ENCODE measurements around the gene TBC1D14. TPM values are rescaled to one million over a fixed set of nuclear protein-coding genes. Genes with fewer than 3 reads are reported as not detected.

Gene TBC1D14
- total and polyA plus RNA-seq, 2 of the 8 experiments (the other 6 are each of a cell fraction or from before 2014, with no cell fraction given) = 45.6 to 48.2 TPM

- WGBS, 2 experiments (ENCODE audit: extremely low coverage in 1 of 2, insufficient coverage in 1 of 2, insufficient read length in 1 of 2, insufficient replicate concordance in 2 of 2, low coverage in 1 of 2, low lambda C conversion rate in 2 of 2, missing lambda C conversion rate in 1 of 2) = 93% methylated on average over 5 of the region's 5 CpGs; no CpG with 5 or more reads in 1 of the 2 experiments
- Histone ChIP-seq H2BK20ac (ENCODE audit: low read length) (no peak overlapping the region), H4K20me1 (replicated peaks in 1 of 2; ENCODE audit: control insufficient read depth in 1 of 2, insufficient read depth in 2 of 2, low read length in 2 of 2) (no peaks in the 10 kb centered on the region), H2BK5ac (ENCODE audit: low read depth, low read length) (no peak overlapping the region), H2BK15ac (ENCODE audit: low read length) (no peak overlapping the region), H3K4ac (replicated peaks; ENCODE audit: insufficient read length, low read depth, low read length) (no peak overlapping the region), H3K4me1 (replicated peaks in 1 of 4; ENCODE audit: control insufficient read depth in 3 of 4, insufficient read depth in 4 of 4, low read length in 3 of 4) (no peaks in the 10 kb centered on the region; a peak in 1 of 7 replicates), H3K9ac (replicated peaks in 1 of 4; ENCODE audit: extremely low read depth in 1 of 4, low read depth in 3 of 4, low read length in 3 of 4) (no peak overlapping the region), H3K36me3 (ENCODE audit: control insufficient read depth in 2 of 4, insufficient read depth in 4 of 4, low read length in 3 of 4) (no peaks in the 10 kb centered on the region), H2AK5ac (ENCODE audit: low read depth, low read length) (no peak overlapping the region), H3K18ac (ENCODE audit: extremely low read depth, low read length) (no peak overlapping the region), H2AFZ (ENCODE audit: low read length) (no peak overlapping the region), H3K56ac (replicated peaks; ENCODE audit: insufficient read length, low read depth, low read length) (no peak overlapping the region), H3K79me1 (ENCODE audit: low read depth, low read length) (no peaks in the 10 kb centered on the region), H3K14ac (ENCODE audit: insufficient read length) (no peak overlapping the region), H3K4me3 (ENCODE audit: extremely low read depth in 1 of 4, insufficient read depth in 2 of 4, low read depth in 3 of 4, low read length in 4 of 4) (no peak overlapping the region), H3K9me3 (ENCODE audit: insufficient read depth in 2 of 2, low read depth in 1 of 2, low read length in 1 of 2) (no peaks in the 10 kb centered on the region), H3K27me3 (replicated peaks in 1 of 4; ENCODE audit: control insufficient read depth in 3 of 4, extremely low read depth in 1 of 4, insufficient read depth in 3 of 4, low read length in 3 of 4) (no peaks in the 10 kb centered on the region), H2BK120ac (replicated peaks; ENCODE audit: low read depth, low read length) (no peak overlapping the region), H3K23me2 (ENCODE audit: low read depth, low read length) (no peaks in the 10 kb centered on the region), H3K23ac (ENCODE audit: insufficient read length) (no peak overlapping the region), H4K8ac (ENCODE audit: extremely low read depth, insufficient read depth, low read length) (no peak overlapping the region), H3K79me2 (ENCODE audit: control insufficient read depth in 1 of 2, insufficient read depth in 2 of 2, low read length in 2 of 2) (no peaks in the 10 kb centered on the region), H3K4me2 (ENCODE audit: insufficient read depth in 1 of 2, low read depth in 2 of 2, low read length in 2 of 2) (no peak overlapping the region), H4K91ac (replicated peaks; ENCODE audit: insufficient read length, low read length) (no peak overlapping the region), H3K27ac (ENCODE audit: low read depth, low read length) (no peak overlapping the region), H4K5ac (ENCODE audit: insufficient read length, low read depth, low read length) (no peak overlapping the region), H2BK12ac (ENCODE audit: low read depth, low read length) (no peak overlapping the region)
- POLR2A ChIA-PET (ENCODE audit: partially characterized antibody) = interaction anchor here (0.7 kb wide), 1 partner anchor 13 kb away, joined by 4 read pairs; the partner anchor contains the start of gene TBC1D14
- FAIRE-seq (no peak), DNase-seq (ENCODE audit: low read depth in 1 of 2, low spot score in 2 of 2) (no peak)
- CTCF ChIA-PET (ENCODE audit: partially characterized antibody) = interaction anchor here (0.6 to 2.4 kb wide), 6 partner anchors 10 to 785 kb away, joined by 3 to 10 read pairs (median 3); no protein-coding TSS in a partner anchor
- no peak for TF ChIP-seq SAP30 (IDR thresholded peaks at IDR 0.05; ENCODE audit: insufficient read depth, insufficient replicate concordance, low read length)
- no peak for TF ChIP-seq EGR1 (IDR thresholded peaks at IDR 0.05; ENCODE audit: borderline replicate concordance, low read depth, low read length)
- no peak for TF ChIP-seq TAF7 (optimal IDR thresholded peaks at IDR 0.05; ENCODE audit: borderline replicate concordance, low read depth, low read length)
- no peak for TF ChIP-seq ATF2 (IDR thresholded peaks at IDR 0.05; ENCODE audit: low read length)
- TF ChIP-seq FOSL1 (IDR thresholded peaks at IDR 0.05; ENCODE audit: insufficient read depth, low read depth, low read length) = no peak
- TF ChIP-seq MAFK (IDR thresholded peaks at IDR 0.05; ENCODE audit: low read depth, low read length) = no peak
- TF ChIP-seq NANOG (IDR thresholded peaks at IDR 0.05; ENCODE audit: insufficient read depth, low read depth, low read length, poor library complexity, severe bottlenecking) = no peak
- TF ChIP-seq SIN3A (conservative IDR thresholded peaks at IDR 0.05 in 1 of 2, IDR thresholded peaks at IDR 0.05 in 1 of 2; ENCODE audit: low read depth in 1 of 2, low read length in 2 of 2) = no peak
- no peak for TF ChIP-seq SIRT6 (IDR thresholded peaks at IDR 0.05; ENCODE audit: low read length)
- no peak for TF ChIP-seq CHD2 (IDR thresholded peaks at IDR 0.05; ENCODE audit: low read length)
- no peak for TF ChIP-seq RFX5 (IDR thresholded peaks at IDR 0.05; ENCODE audit: borderline replicate concordance, low read depth, low read length)
- no peak for TF ChIP-seq PHF8 (conservative IDR thresholded peaks at IDR 0.05; ENCODE audit: low read depth, low read length)
Observed at GRCh38 chr4:6896035-6896434, 13.6 kb upstream of the TBC1D14 start.
